Measurements from ENCODE around the gene CTNNAL1.

CTNNAL1 gene

GRCh38 chr9:109048822-109049221, 35.5 kb upstream of the CTNNAL1 start:
- H3F3A ChIP-seq (ENCODE audit: insufficient read depth, low read length): no peaks in the 10 kb centered on the region
- TF ChIP-seq CTCF (IDR thresholded peaks at IDR 0.05; ENCODE audit: low read length) (no peak), EZH2 (IDR thresholded peaks at IDR 0.05; ENCODE audit: borderline replicate concordance, low read length) (no peak)
- no peaks in the 10 kb centered on the region for H3K4me1 ChIP-seq (ENCODE audit: insufficient read depth, low read length, severe bottlenecking)
- H2AFZ ChIP-seq (ENCODE audit: low read length): no peak overlapping the region
- no peaks in the 10 kb centered on the region for H3K9me3 ChIP-seq (ENCODE audit: low read length)
- no peaks in the 10 kb centered on the region for H3K79me2 ChIP-seq (ENCODE audit: insufficient read depth, low read length)
- H3K9ac ChIP-seq (ENCODE audit: low read length): no peak overlapping the region
- no peaks in the 10 kb centered on the region for H3K27me3 ChIP-seq (ENCODE audit: insufficient read depth, low read length)
- H3K27ac ChIP-seq (ENCODE audit: low read depth, low read length, poor library complexity, severe bottlenecking): no peak overlapping the region
- no peaks in the 10 kb centered on the region for H3K9me2 ChIP-seq (ENCODE audit: low read depth, low read length)
- H3K4me3 ChIP-seq (ENCODE audit: low read depth, low read length, poor library complexity, severe bottlenecking): no peak overlapping the region
- H4K20me1 ChIP-seq (ENCODE audit: insufficient read depth, low read length): no peaks in the 10 kb centered on the region
- H3K4me2 ChIP-seq (ENCODE audit: low read length): no peak overlapping the region
- H3K36me3 ChIP-seq (ENCODE audit: insufficient read depth, low read length): peaks cover 97% of the 10 kb centered on the region

- no peaks in the 10 kb centered on the region for H3F3A ChIP-seq (ENCODE audit: insufficient read depth, low read length)
- no peaks in the 10 kb centered on the region for H3K9me2 ChIP-seq (ENCODE audit: low read depth, low read length)
- H3K4me3 ChIP-seq (ENCODE audit: low read depth, low read length, poor library complexity, severe bottlenecking): no peak overlapping the region
- peaks cover 95% of the 10 kb centered on the region for H3K36me3 ChIP-seq (ENCODE audit: insufficient read depth, low read length)
- no peak overlapping the region for H2AFZ ChIP-seq (ENCODE audit: low read length)
- no peaks in the 10 kb centered on the region for H3K27me3 ChIP-seq (ENCODE audit: insufficient read depth, low read length)
- no peak overlapping the region for H3K4me2 ChIP-seq (ENCODE audit: low read length)
- no peak for TF ChIP-seq CTCF (IDR thresholded peaks at IDR 0.05; ENCODE audit: low read length)
- TF ChIP-seq EZH2 (IDR thresholded peaks at IDR 0.05; ENCODE audit: borderline replicate concordance, low read length): no peak
- H3K9ac ChIP-seq (ENCODE audit: low read length): no peak overlapping the region
- H3K27ac ChIP-seq (ENCODE audit: low read depth, low read length, poor library complexity, severe bottlenecking): no peak overlapping the region
- no peaks in the 10 kb centered on the region for H3K79me2 ChIP-seq (ENCODE audit: insufficient read depth, low read length)
- H3K4me1 ChIP-seq (ENCODE audit: insufficient read depth, low read length, severe bottlenecking): no peaks in the 10 kb centered on the region
- H3K9me3 ChIP-seq (ENCODE audit: low read length): no peaks in the 10 kb centered on the region
- H4K20me1 ChIP-seq (ENCODE audit: insufficient read depth, low read length): no peaks in the 10 kb centered on the region
Observed at GRCh38 chr9:109047259-109047658, 34.0 kb upstream of the CTNNAL1 start.

- H2AFZ ChIP-seq (ENCODE audit: low read length): no peak overlapping the region
- no peaks in the 10 kb centered on the region for H3K9me2 ChIP-seq (ENCODE audit: low read depth, low read length)
- H3K9me3 ChIP-seq (ENCODE audit: low read length): no peaks in the 10 kb centered on the region
- peaks cover 89% of the 10 kb centered on the region for H3K36me3 ChIP-seq (ENCODE audit: insufficient read depth, low read length)
- H3K4me1 ChIP-seq (ENCODE audit: insufficient read depth, low read length, severe bottlenecking): no peaks in the 10 kb centered on the region
- H3K27me3 ChIP-seq (ENCODE audit: insufficient read depth, low read length): no peaks in the 10 kb centered on the region
- no peak overlapping the region for H3K27ac ChIP-seq (ENCODE audit: low read depth, low read length, poor library complexity, severe bottlenecking)
- no peak overlapping the region for H3K9ac ChIP-seq (ENCODE audit: low read length)
- H3K4me2 ChIP-seq (ENCODE audit: low read length): no peak overlapping the region
- no peaks in the 10 kb centered on the region for H3K79me2 ChIP-seq (ENCODE audit: insufficient read depth, low read length)
- TF ChIP-seq CTCF (IDR thresholded peaks at IDR 0.05; ENCODE audit: low read length) (no peak), EZH2 (IDR thresholded peaks at IDR 0.05; ENCODE audit: borderline replicate concordance, low read length) (no peak)
- no peaks in the 10 kb centered on the region for H3F3A ChIP-seq (ENCODE audit: insufficient read depth, low read length)
- no peak overlapping the region for H3K4me3 ChIP-seq (ENCODE audit: low read depth, low read length, poor library complexity, severe bottlenecking)
- no peaks in the 10 kb centered on the region for H4K20me1 ChIP-seq (ENCODE audit: insufficient read depth, low read length)
Observed at GRCh38 chr9:109046346-109046745, 33.0 kb upstream of the CTNNAL1 start.

All from OCI-LY1 (cell line).